HEK293 (cell line): ENCODE data around the gene RGL2.
A peak's percentile ranks its signal among the peaks of the same experiment; 100 is the strongest.

Experiments used
- CTCF ChIA-PET: fragments of 350-600 bp; formaldehyde crosslinking; extraction: SDS; loops from one replicate; lab custom pipeline; 2021; ENCODE audit warnings: antibody characterized with exemption; lab: Yijun Ruan, JAX
- POLR2A ChIA-PET: fragments of 300-600 bp; formaldehyde crosslinking; extraction: SDS; loops from one replicate; lab custom pipeline; 2020; ENCODE audit warnings: antibody characterized with exemption, inconsistent platforms; lab: Yijun Ruan, JAX
- H3K27ac ChIP-seq: fragments of 200-500 bp; sonication (Bioruptor generic); 2 replicates; pipeline ENCODE4 v1.5.1; 2014; ENCODE audit warnings: low read depth, low read length, control low read depth, inconsistent platforms; ENCODE audit errors: extremely low read depth
- H3K36me3 ChIP-seq, 2 experiments: fragments of 200-500 bp in 1 of 2; sonication (Bioruptor generic) in 1 of 2; 1 replicate in 1 of 2; 2 replicates in 1 of 2; pipeline ENCODE4 v1.5.1; 2014 to 2017; ENCODE audit warnings: inconsistent platforms in 2 of 2, low read length in 2 of 2; ENCODE audit not compliant: control insufficient read depth in 2 of 2, insufficient read depth in 1 of 2
- H3K4me1 ChIP-seq: fragments of 200-500 bp; sonication (Bioruptor generic); 2 replicates; pipeline ENCODE4 v1.5.1; 2014; ENCODE audit warnings: mild to moderate bottlenecking, low read length, inconsistent platforms; ENCODE audit not compliant: control insufficient read depth, insufficient read depth
- H3K4me3 ChIP-seq: 2 replicates; pipeline ENCODE4 v1.5.1; 2011; ENCODE audit warnings: low read depth, mild to moderate bottlenecking, control low read depth, low read length, moderate library complexity
- H3K9me3 ChIP-seq: fragments of 200-500 bp; sonication (Bioruptor generic); 2 replicates; pipeline ENCODE4 v1.5.1; 2014; ENCODE audit warnings: low read depth, low read length, inconsistent platforms; ENCODE audit not compliant: control insufficient read depth, insufficient read depth
- CTCF ChIP-seq: fragments of 450-650 bp; formaldehyde crosslinking; IDR thresholded peaks from 2 replicates; pipeline ENCODE4 v1.5.1; 2016; ENCODE audit warnings: missing biosample characterization, missing genetic modification characterization
- ELK4 ChIP-seq: IDR thresholded peaks from 2 replicates; pipeline ENCODE4 v1.6.1; 2011; ENCODE audit warnings: mild to moderate bottlenecking, low read depth, low read length, borderline replicate concordance
- GLI2 ChIP-seq: fragments of 450-650 bp; formaldehyde crosslinking; IDR thresholded peaks from 2 replicates; pipeline ENCODE4; 2017; ENCODE audit warnings: missing biosample characterization, missing genetic modification characterization, low read depth, borderline replicate concordance
- GLIS2 ChIP-seq: fragments of 450-650 bp; formaldehyde crosslinking; IDR thresholded peaks from 2 replicates; pipeline ENCODE4 v1.5.1; 2016; ENCODE audit warnings: missing biosample characterization, missing genetic modification characterization
- HOXD13 ChIP-seq: sonication (generic); formaldehyde crosslinking; IDR thresholded peaks from 2 replicates; pipeline ENCODE4 v1.8.0; 2022; ENCODE audit warnings: missing genetic modification reagents, borderline replicate concordance
- INSM2 ChIP-seq: fragments of 450-650 bp; formaldehyde crosslinking; IDR thresholded peaks from 2 replicates; pipeline ENCODE4 v1.5.1; 2016; ENCODE audit warnings: missing biosample characterization, missing genetic modification characterization
- SP2 ChIP-seq: fragments of 450-650 bp; formaldehyde crosslinking; IDR thresholded peaks from 2 replicates; pipeline ENCODE4 v1.5.1; 2016; ENCODE audit warnings: missing biosample characterization, missing genetic modification characterization
- ZBTB17 ChIP-seq: fragments of 450-650 bp; formaldehyde crosslinking; IDR thresholded peaks from 2 replicates; pipeline ENCODE4 v1.5.1; 2016; ENCODE audit warnings: missing biosample characterization, missing genetic modification characterization
- ZBTB48 ChIP-seq: fragments of 450-650 bp; formaldehyde crosslinking; IDR thresholded peaks from 2 replicates; pipeline ENCODE4 v1.5.1; 2016; ENCODE audit warnings: missing biosample characterization, missing genetic modification characterization
- ZBTB7A ChIP-seq: fragments of 450-650 bp; formaldehyde crosslinking; IDR thresholded peaks from 2 replicates; pipeline ENCODE4 v1.5.1; 2016; ENCODE audit warnings: low read depth, missing biosample characterization, missing genetic modification characterization
- ZFP69B ChIP-seq: fragments of 450-650 bp; formaldehyde crosslinking; IDR thresholded peaks from 2 replicates; pipeline ENCODE4 v1.5.1; 2016; ENCODE audit warnings: missing biosample characterization, missing genetic modification characterization
- ZIC2 ChIP-seq: fragments of 450-650 bp; formaldehyde crosslinking; IDR thresholded peaks from 2 replicates; pipeline ENCODE4 v1.5.1; 2016; ENCODE audit warnings: missing biosample characterization, missing genetic modification characterization
- ZNF121 ChIP-seq: fragments of 450-650 bp; formaldehyde crosslinking; IDR thresholded peaks from 2 replicates; pipeline ENCODE4 v1.5.1; 2016; ENCODE audit warnings: missing biosample characterization, missing genetic modification characterization
- ZNF138 ChIP-seq: fragments of 450-650 bp; formaldehyde crosslinking; IDR thresholded peaks from 2 replicates; pipeline ENCODE4 v1.5.1; 2016; ENCODE audit warnings: missing biosample characterization, missing genetic modification characterization, borderline replicate concordance
- ZNF221 ChIP-seq: fragments of 450-650 bp; formaldehyde crosslinking; IDR thresholded peaks from 2 replicates; pipeline ENCODE4 v1.5.1; 2017; ENCODE audit warnings: missing biosample characterization, missing genetic modification characterization, borderline replicate concordance
- ZNF335 ChIP-seq: fragments of 450-650 bp; formaldehyde crosslinking; conservative IDR thresholded peaks from 2 replicates; pipeline ENCODE4 v1.5.1; 2016; ENCODE audit warnings: missing biosample characterization, missing genetic modification characterization
- ZNF366 ChIP-seq: fragments of 450-650 bp; formaldehyde crosslinking; conservative IDR thresholded peaks from 2 replicates; pipeline ENCODE4 v1.5.1; 2016; ENCODE audit warnings: missing biosample characterization, missing genetic modification characterization
- ZNF391 ChIP-seq: fragments of 450-650 bp; formaldehyde crosslinking; IDR thresholded peaks from 2 replicates; pipeline ENCODE4 v1.5.1; 2016; ENCODE audit warnings: low read depth, missing biosample characterization, missing genetic modification characterization, borderline replicate concordance
- ZNF433 ChIP-seq: fragments of 450-650 bp; formaldehyde crosslinking; IDR thresholded peaks from 2 replicates; pipeline ENCODE4 v1.5.1; 2016; ENCODE audit warnings: missing biosample characterization, missing genetic modification characterization, low read depth
- ZNF488 ChIP-seq: fragments of 450-650 bp; formaldehyde crosslinking; IDR thresholded peaks from 2 replicates; pipeline ENCODE4 v1.5.1; 2016; ENCODE audit warnings: missing biosample characterization, missing genetic modification characterization
- ZNF513 ChIP-seq: fragments of 450-650 bp; IDR thresholded peaks from 2 replicates; pipeline ENCODE4 v1.5.1; 2018; ENCODE audit warnings: missing biosample characterization, missing genetic modification characterization
- ZNF555 ChIP-seq: fragments of 450-650 bp; formaldehyde crosslinking; conservative IDR thresholded peaks from 2 replicates; pipeline ENCODE4 v1.5.1; 2017; ENCODE audit warnings: missing biosample characterization, mild to moderate bottlenecking, missing genetic modification characterization, inconsistent platforms
- ZNF623 ChIP-seq: fragments of 450-650 bp; formaldehyde crosslinking; IDR thresholded peaks from 2 replicates; pipeline ENCODE4 v1.5.1; 2016; ENCODE audit warnings: missing biosample characterization, missing genetic modification characterization
- ZNF692 ChIP-seq: fragments of 450-650 bp; formaldehyde crosslinking; IDR thresholded peaks from 2 replicates; pipeline ENCODE4 v1.5.1; 2016; ENCODE audit warnings: missing biosample characterization, missing genetic modification characterization
- ZNF768 ChIP-seq: fragments of 450-650 bp; formaldehyde crosslinking; IDR thresholded peaks from 2 replicates; pipeline ENCODE4 v1.5.1; 2018; ENCODE audit warnings: missing biosample characterization, mild to moderate bottlenecking, missing genetic modification characterization

Gene RGL2

GRCh38 chr6:33299237-33299944, 649 bp upstream of the RGL2 start (continued):
- TF ChIP-seq ZNF221 (tag by site-specific recombination): no peak
- no peak for TF ChIP-seq ZNF433 (tag by site-specific recombination)
- TF ChIP-seq ZNF138 (tag by site-specific recombination): no peak

GRCh38 chr6:33297956-33298772, 578 bp downstream of the RGL2 start:
- peaks cover 7 to 34% of the 10 kb centered on the region in 2 experiments; a peak in 2 of 3 replicates for H3K36me3 ChIP-seq
- CTCF ChIA-PET: interaction anchor here (0.8 to 1.9 kb wide), 9 partner anchors 9 to 116 kb away, joined by 3 to 53 read pairs (median 6); partner anchors contain the start of genes B3GALT4, PFDN6, TAPBP and WDR46
- POLR2A ChIA-PET: interaction anchor here (0.5 to 3.6 kb wide), 17 partner anchors 9 to 347 kb away, joined by 3 to 57 read pairs (median 8); partner anchors contain the start of genes B3GALT4, HSD17B8, PFDN6 and PHF1
- peak overlapping the region; percentile 91; the same call in 1 of the 2 replicates for H3K27ac ChIP-seq
- no peaks in the 10 kb centered on the region for H3K9me3 ChIP-seq
- no peaks in the 10 kb centered on the region for H3K4me1 ChIP-seq
- peak overlapping the region; percentile 74 for H3K4me3 ChIP-seq
- peak; percentile 16; the same call in 1 of the 2 replicates for TF ChIP-seq ZNF692 (tag by site-specific recombination)
- peak; percentile 89 for TF ChIP-seq ZNF335 (tag by site-specific recombination)
- 0 out of 2 replicates have a peak, but pooled peaks have one; percentile 26 for TF ChIP-seq ZFP69B (tag by site-specific recombination)
- TF ChIP-seq ZNF555: no peak
- no peak for TF ChIP-seq ZNF391 (tag by site-specific recombination)
- TF ChIP-seq GLIS2 (tag by site-specific recombination): peak; percentile 50
- peak; percentile 35; the same call in 1 of the 2 replicates for TF ChIP-seq ZNF768
- TF ChIP-seq CTCF (tag by site-specific recombination): peak; percentile 53; the same call in 1 of the 2 replicates
- peak; percentile 53; the same call in 1 of the 2 replicates for TF ChIP-seq ZNF366 (tag by site-specific recombination)
- peak; percentile 88 for TF ChIP-seq ZNF513
- TF ChIP-seq ZNF623: 0 out of 2 replicates have a peak, but pooled peaks have one; percentile 17
- peak; percentile 54; the same call in 1 of the 2 replicates for TF ChIP-seq ZIC2 (tag by site-specific recombination)
- TF ChIP-seq ELK4: no peak
- no peak for TF ChIP-seq GLI2 (tag by site-specific recombination)
- TF ChIP-seq HOXD13: no peak
- peak; percentile 93; the same call in 1 of the 2 replicates for TF ChIP-seq ZBTB48 (tag by site-specific recombination)
- TF ChIP-seq SP2: peak; percentile 32
- TF ChIP-seq ZNF121 (tag by site-specific recombination): no peak
- no peak for TF ChIP-seq ZNF488 (tag by site-specific recombination)
- TF ChIP-seq INSM2: no peak
- TF ChIP-seq ZBTB17 (tag by site-specific recombination): peak; percentile 35; the same call in 1 of the 2 replicates
- peak; percentile 62; the same call in 1 of the 2 replicates for TF ChIP-seq ZBTB7A (tag by site-specific recombination)
